ENCODE results near the gene KLHL5.

Gene KLHL5

DNA sequence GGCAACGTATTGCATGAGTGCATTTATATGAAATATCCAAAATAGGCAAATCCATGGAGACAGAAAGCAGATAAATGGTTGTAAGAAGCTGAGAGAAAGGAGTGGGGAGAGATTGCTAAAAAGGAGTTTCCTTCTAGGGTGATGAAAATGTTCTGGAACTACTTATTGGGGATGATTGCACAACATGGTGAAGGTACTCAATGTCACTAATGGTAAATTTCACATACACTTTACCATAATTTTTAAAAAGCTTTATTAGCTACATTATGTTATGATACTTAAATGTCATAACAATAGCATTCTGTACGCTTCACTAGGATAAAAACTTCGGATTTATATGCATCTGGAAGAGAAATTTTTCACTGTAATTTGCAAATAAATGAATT, 63.6 kb downstream of the KLHL5 start:
- no peak for DNase-seq
- Histone ChIP-seq H2AFZ (ENCODE audit: low read depth, low read length) (no peak overlapping the region), H3K79me2 (ENCODE audit: insufficient read depth, low read length) (no peaks in the 10 kb centered on the region), H3K4me2 (ENCODE audit: insufficient read depth, low read length) (no peak overlapping the region), H3K4me3 (ENCODE audit: low read depth in 1 of 2, low read length in 2 of 2) (no peak overlapping the region), H4K20me1 (ENCODE audit: insufficient read depth, low read length) (no peaks in the 10 kb centered on the region), H3K27me3 (ENCODE audit: insufficient read depth, low read length, poor library complexity) (no peaks in the 10 kb centered on the region), H3K27ac (ENCODE audit: low read length) (no peak overlapping the region), H3K9me3 (ENCODE audit: insufficient read depth, low read length, severe bottlenecking) (no peaks in the 10 kb centered on the region), H3K4me1 (ENCODE audit: insufficient read depth, low read length) (no peaks in the 10 kb centered on the region), H3K36me3 (ENCODE audit: insufficient read depth, low read length) (no peaks in the 10 kb centered on the region), H3K9ac (ENCODE audit: low read depth, low read length) (no peak overlapping the region)
- no peak for ATAC-seq (ENCODE audit: insufficient read depth, low read depth)
- TF ChIP-seq EZH2 (IDR thresholded peaks at IDR 0.05; ENCODE audit: borderline replicate concordance, low read depth, low read length, severe bottlenecking), result no peak
- TF ChIP-seq, protein P1, sequence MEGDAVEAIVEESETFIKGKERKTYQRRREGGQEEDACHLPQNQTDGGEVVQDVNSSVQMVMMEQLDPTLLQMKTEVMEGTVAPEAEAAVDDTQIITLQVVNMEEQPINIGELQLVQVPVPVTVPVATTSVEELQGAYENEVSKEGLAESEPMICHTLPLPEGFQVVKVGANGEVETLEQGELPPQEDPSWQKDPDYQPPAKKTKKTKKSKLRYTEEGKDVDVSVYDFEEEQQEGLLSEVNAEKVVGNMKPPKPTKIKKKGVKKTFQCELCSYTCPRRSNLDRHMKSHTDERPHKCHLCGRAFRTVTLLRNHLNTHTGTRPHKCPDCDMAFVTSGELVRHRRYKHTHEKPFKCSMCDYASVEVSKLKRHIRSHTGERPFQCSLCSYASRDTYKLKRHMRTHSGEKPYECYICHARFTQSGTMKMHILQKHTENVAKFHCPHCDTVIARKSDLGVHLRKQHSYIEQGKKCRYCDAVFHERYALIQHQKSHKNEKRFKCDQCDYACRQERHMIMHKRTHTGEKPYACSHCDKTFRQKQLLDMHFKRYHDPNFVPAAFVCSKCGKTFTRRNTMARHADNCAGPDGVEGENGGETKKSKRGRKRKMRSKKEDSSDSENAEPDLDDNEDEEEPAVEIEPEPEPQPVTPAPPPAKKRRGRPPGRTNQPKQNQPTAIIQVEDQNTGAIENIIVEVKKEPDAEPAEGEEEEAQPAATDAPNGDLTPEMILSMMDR (IDR thresholded peaks at IDR 0.05; ENCODE audit: borderline replicate concordance, extremely low read depth, low read length, poor library complexity, severe bottlenecking), result no peak

DNA sequence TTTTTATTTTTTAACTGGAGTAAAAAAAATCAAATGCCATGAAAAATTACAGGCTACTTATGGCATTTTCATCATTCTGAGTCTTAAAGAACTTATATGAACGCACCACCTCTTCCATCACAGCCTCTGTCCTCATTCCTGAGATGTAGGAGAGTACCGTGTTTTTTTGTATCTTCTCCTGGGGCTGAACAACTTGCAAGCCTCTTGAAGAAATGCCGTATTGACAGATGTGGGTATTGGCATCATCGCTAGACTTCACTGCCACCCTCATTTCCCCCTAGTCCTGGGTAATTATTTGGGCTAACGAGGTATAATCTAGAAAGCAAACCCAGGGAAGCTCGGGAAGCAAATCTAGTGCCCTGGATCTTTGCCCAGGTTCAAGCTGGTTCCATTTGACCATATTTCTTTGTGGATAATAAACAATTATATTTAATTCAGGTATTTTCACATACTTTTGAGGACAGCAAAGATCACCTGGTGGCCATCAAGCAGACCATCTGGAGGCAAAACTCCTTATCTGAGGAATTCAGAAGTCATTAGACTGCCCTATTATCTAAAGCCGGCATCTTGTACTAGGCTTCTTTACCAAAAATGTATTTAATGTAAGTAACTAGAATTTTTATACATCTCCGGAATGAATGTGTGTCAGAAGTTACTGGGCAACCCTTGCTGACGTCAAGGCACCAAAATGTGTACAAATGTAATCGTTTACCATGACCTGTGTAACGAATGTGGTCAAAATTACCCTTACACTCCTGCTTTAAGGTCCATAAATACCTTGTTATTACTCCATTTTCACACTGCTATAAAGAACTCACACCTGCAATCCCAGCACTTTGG, 64.4 kb downstream of the KLHL5 start:
- H3K4me1 ChIP-seq (ENCODE audit: insufficient read depth, low read length), result no peaks in the 10 kb centered on the region
- no peaks in the 10 kb centered on the region for H3K79me2 ChIP-seq (ENCODE audit: insufficient read depth, low read length)
- TF ChIP-seq EZH2 (IDR thresholded peaks at IDR 0.05; ENCODE audit: borderline replicate concordance, low read depth, low read length, severe bottlenecking), result no peak
- TF ChIP-seq, protein P1 (IDR thresholded peaks at IDR 0.05; ENCODE audit: borderline replicate concordance, extremely low read depth, low read length, poor library complexity, severe bottlenecking), result no peak
- H2AFZ ChIP-seq (ENCODE audit: low read depth, low read length), result no peak overlapping the region
- H3K4me2 ChIP-seq (ENCODE audit: insufficient read depth, low read length), result no peak overlapping the region
- H3K27me3 ChIP-seq (ENCODE audit: insufficient read depth, low read length, poor library complexity), result no peaks in the 10 kb centered on the region
- no peaks in the 10 kb centered on the region for H3K36me3 ChIP-seq (ENCODE audit: insufficient read depth, low read length)
- no peak overlapping the region for H3K27ac ChIP-seq (ENCODE audit: low read length)
- no peak overlapping the region for H3K9ac ChIP-seq (ENCODE audit: low read depth, low read length)
- H4K20me1 ChIP-seq (ENCODE audit: insufficient read depth, low read length), result no peaks in the 10 kb centered on the region
- no peaks in the 10 kb centered on the region for H3K9me3 ChIP-seq (ENCODE audit: insufficient read depth, low read length, severe bottlenecking)
- DNase-seq (no peak), ATAC-seq (ENCODE audit: insufficient read depth, low read depth) (no peak)
- H3K4me3 ChIP-seq (ENCODE audit: low read depth in 1 of 2, low read length in 2 of 2), result no peak overlapping the region

DNA sequence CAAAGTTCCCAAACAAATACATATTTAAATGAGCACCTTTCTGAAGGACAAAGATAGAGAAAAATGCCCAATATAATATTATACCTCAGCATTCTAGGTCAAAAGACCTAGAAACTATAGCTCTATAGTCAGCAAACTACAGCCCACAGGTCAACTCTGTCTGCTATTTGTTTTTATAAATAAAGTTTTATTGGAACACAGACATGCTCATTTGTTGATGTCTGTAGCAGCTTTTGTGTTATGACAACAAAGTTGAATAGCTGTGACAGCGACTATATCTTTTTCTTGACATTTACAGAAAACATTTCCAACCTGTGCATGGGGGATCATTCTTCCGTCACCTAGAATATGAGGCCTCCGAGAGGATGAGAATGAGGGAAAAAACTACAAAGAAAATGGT, 71.6 kb downstream of the KLHL5 start:
- no peaks in the 10 kb centered on the region for H4K20me1 ChIP-seq (ENCODE audit: insufficient read depth, low read length)
- no peaks in the 10 kb centered on the region for H3K27me3 ChIP-seq (ENCODE audit: insufficient read depth, low read length, poor library complexity)
- no peak overlapping the region for H3K4me3 ChIP-seq (ENCODE audit: low read depth in 1 of 2, low read length in 2 of 2)
- no peaks in the 10 kb centered on the region for H3K79me2 ChIP-seq (ENCODE audit: insufficient read depth, low read length)
- ATAC-seq (ENCODE audit: insufficient read depth, low read depth) (no peak), DNase-seq (no peak)
- H3K27ac ChIP-seq (ENCODE audit: low read length), result no peak overlapping the region
- no peak overlapping the region for H3K9ac ChIP-seq (ENCODE audit: low read depth, low read length)
- H3K4me2 ChIP-seq (ENCODE audit: insufficient read depth, low read length), result no peak overlapping the region
- peaks cover 4% of the 10 kb centered on the region; the same call in 1 of the 2 replicates for H3K4me1 ChIP-seq (ENCODE audit: insufficient read depth, low read length)
- H3K36me3 ChIP-seq (ENCODE audit: insufficient read depth, low read length), result no peaks in the 10 kb centered on the region
- no peak for TF ChIP-seq EZH2 (IDR thresholded peaks at IDR 0.05; ENCODE audit: borderline replicate concordance, low read depth, low read length, severe bottlenecking)
- TF ChIP-seq, protein P1 (IDR thresholded peaks at IDR 0.05; ENCODE audit: borderline replicate concordance, extremely low read depth, low read length, poor library complexity, severe bottlenecking), result no peak
- no peaks in the 10 kb centered on the region for H3K9me3 ChIP-seq (ENCODE audit: insufficient read depth, low read length, severe bottlenecking)
- H2AFZ ChIP-seq (ENCODE audit: low read depth, low read length), result no peak overlapping the region

All from DND-41 (cell line).